ENCODE results near the gene DNAL1.

DNAL1 gene

GRCh38 chr14:73667854-73668253 lies 23.1 kb downstream of the DNAL1 start:
- Histone ChIP-seq H3K4me3 (ENCODE audit: low read depth in 1 of 2, low read length in 1 of 2) (no peak overlapping the region), H3K4me1 (ENCODE audit: control insufficient read depth in 1 of 2, insufficient read depth in 1 of 2, low read depth in 1 of 2, low read length in 1 of 2) (no peaks in the 10 kb centered on the region), H3K9me3 (no peaks in the 10 kb centered on the region), H3K27ac (no peak overlapping the region), H3K36me3 (no peaks in the 10 kb centered on the region), H3K27me3 (no peaks in the 10 kb centered on the region)
- no peak for TF ChIP-seq CTCF (IDR thresholded peaks at IDR 0.05)

- TF ChIP-seq CTCF (IDR thresholded peaks at IDR 0.05), result no peak
- no peaks in the 10 kb centered on the region for H3K36me3 ChIP-seq
- H3K4me3 ChIP-seq (ENCODE audit: low read depth in 1 of 2, low read length in 1 of 2), result no peak overlapping the region
- H3K4me1 ChIP-seq (ENCODE audit: control insufficient read depth in 1 of 2, insufficient read depth in 1 of 2, low read depth in 1 of 2, low read length in 1 of 2), result no peaks in the 10 kb centered on the region
- H3K27ac ChIP-seq, result no peak overlapping the region
- H3K27me3 ChIP-seq, result no peaks in the 10 kb centered on the region
- no peaks in the 10 kb centered on the region for H3K9me3 ChIP-seq
Measured at GRCh38 chr14:73674986-73675385, 30.2 kb downstream of the DNAL1 start.

GRCh38 chr14:73678698-73679097 lies 33.9 kb downstream of the DNAL1 start:
- no peaks in the 10 kb centered on the region for H3K4me1 ChIP-seq (ENCODE audit: control insufficient read depth in 1 of 2, insufficient read depth in 1 of 2, low read depth in 1 of 2, low read length in 1 of 2)
- no peaks in the 10 kb centered on the region for H3K9me3 ChIP-seq
- no peak overlapping the region for H3K27ac ChIP-seq
- TF ChIP-seq CTCF (IDR thresholded peaks at IDR 0.05), result no peak
- no peaks in the 10 kb centered on the region for H3K36me3 ChIP-seq
- H3K4me3 ChIP-seq (ENCODE audit: low read depth in 1 of 2, low read length in 1 of 2), result no peak overlapping the region
- no peaks in the 10 kb centered on the region for H3K27me3 ChIP-seq

GRCh38 chr14:73680821-73681220 lies 36.0 kb downstream of the DNAL1 start:
- no peak for TF ChIP-seq CTCF (IDR thresholded peaks at IDR 0.05)
- H3K4me1 ChIP-seq (ENCODE audit: control insufficient read depth in 1 of 2, insufficient read depth in 1 of 2, low read depth in 1 of 2, low read length in 1 of 2), result no peaks in the 10 kb centered on the region
- no peak overlapping the region for H3K4me3 ChIP-seq (ENCODE audit: low read depth in 1 of 2, low read length in 1 of 2)
- no peaks in the 10 kb centered on the region for H3K36me3 ChIP-seq
- no peaks in the 10 kb centered on the region for H3K9me3 ChIP-seq
- no peaks in the 10 kb centered on the region for H3K27me3 ChIP-seq
- no peak overlapping the region for H3K27ac ChIP-seq

- H3K4me1 ChIP-seq (ENCODE audit: control insufficient read depth in 1 of 2, insufficient read depth in 1 of 2, low read depth in 1 of 2, low read length in 1 of 2), result no peaks in the 10 kb centered on the region
- no peaks in the 10 kb centered on the region for H3K36me3 ChIP-seq
- no peak for TF ChIP-seq CTCF (IDR thresholded peaks at IDR 0.05)
- no peaks in the 10 kb centered on the region for H3K9me3 ChIP-seq
- no peak overlapping the region for H3K4me3 ChIP-seq (ENCODE audit: low read depth in 1 of 2, low read length in 1 of 2)
- no peak overlapping the region for H3K27ac ChIP-seq
- no peaks in the 10 kb centered on the region for H3K27me3 ChIP-seq
Measured at GRCh38 chr14:73684627-73685026, 39.8 kb downstream of the DNAL1 start.

- no peaks in the 10 kb centered on the region for H3K4me1 ChIP-seq (ENCODE audit: control insufficient read depth in 1 of 2, insufficient read depth in 1 of 2, low read depth in 1 of 2, low read length in 1 of 2)
- no peaks in the 10 kb centered on the region for H3K9me3 ChIP-seq
- no peaks in the 10 kb centered on the region for H3K36me3 ChIP-seq
- no peaks in the 10 kb centered on the region for H3K27me3 ChIP-seq
- no peak overlapping the region for H3K27ac ChIP-seq
- no peak for TF ChIP-seq CTCF (IDR thresholded peaks at IDR 0.05)
- H3K4me3 ChIP-seq (ENCODE audit: low read depth in 1 of 2, low read length in 1 of 2), result no peak overlapping the region
Measured at GRCh38 chr14:73685328-73685727, 40.5 kb downstream of the DNAL1 start.
